Endodermal cell (in vitro differentiated cells): ENCODE measurements around the gene CLIC5. TPM values are rescaled to one million over a fixed set of nuclear protein-coding genes. Genes with fewer than 3 reads are reported as not detected.
A peak's percentile ranks its signal among the peaks of the same experiment; 100 is the strongest.

Experiments
- DNase-seq: peaks from one replicate; pipeline ENCODE4 v3.0.0-alpha.2; 2017
- H3K27ac ChIP-seq: 2 replicates; pipeline ENCODE4 v1.5.1; 2013; ENCODE audit warnings: mild to moderate bottlenecking, low read depth, low read length, moderate library complexity
- H3K27me3 ChIP-seq: 2 replicates; pipeline ENCODE4 v1.6.1; 2013; ENCODE audit warnings: mild to moderate bottlenecking, low read length, moderate library complexity; ENCODE audit not compliant: insufficient read depth, control insufficient read depth, poor library complexity, severe bottlenecking
- H3K36me3 ChIP-seq: 2 replicates; pipeline ENCODE4 v1.7.0; 2013; ENCODE audit warnings: mild to moderate bottlenecking, low read length, moderate library complexity; ENCODE audit not compliant: control insufficient read depth, insufficient read depth
- H3K4me1 ChIP-seq: one replicate; pipeline ENCODE4 v1.7.0; 2013; ENCODE audit warnings: low read length; ENCODE audit not compliant: control insufficient read depth, insufficient read depth
- H3K4me3 ChIP-seq: 2 replicates; pipeline ENCODE4 v1.5.1; 2013; ENCODE audit warnings: mild to moderate bottlenecking, low read length, moderate library complexity
- H3K9ac ChIP-seq: 2 replicates; pipeline ENCODE4 v1.6.1; 2013; ENCODE audit warnings: mild to moderate bottlenecking, low read length, moderate library complexity; ENCODE audit not compliant: poor library complexity, severe bottlenecking; ENCODE audit errors: extremely low read depth
- H3K9me3 ChIP-seq: 2 replicates; pipeline ENCODE4 v1.6.1; 2013; ENCODE audit warnings: mild to moderate bottlenecking, low read length, moderate library complexity; ENCODE audit not compliant: control insufficient read depth
- H3K27ac Mint-ChIP-seq: 2 replicates; pipeline ENCODE4 v1.8.0; 2020; ENCODE audit warnings: mixed read lengths
- H3K27me3 Mint-ChIP-seq: 2 replicates; pipeline ENCODE4 v1.8.0; 2021; ENCODE audit warnings: mild to moderate bottlenecking, mixed read lengths; ENCODE audit not compliant: insufficient read depth
- H3K36me3 Mint-ChIP-seq: 2 replicates; pipeline ENCODE4 v1.8.0; 2020; ENCODE audit warnings: low read depth, mixed read lengths
- H3K4me1 Mint-ChIP-seq: 2 replicates; pipeline ENCODE4 v1.8.0; 2020; ENCODE audit warnings: mixed read lengths
- H3K4me3 Mint-ChIP-seq: 2 replicates; pipeline ENCODE4 v1.8.0; 2020; ENCODE audit warnings: mild to moderate bottlenecking, moderate library complexity, mixed read lengths
- H3K9me3 Mint-ChIP-seq: 2 replicates; pipeline ENCODE4 v1.8.0; 2020; ENCODE audit warnings: mild to moderate bottlenecking, mixed read lengths
- CTCF ChIP-seq: fragments of 200-600 bp; sonication (generic); conservative IDR thresholded peaks from 2 replicates; pipeline ENCODE4 v1.5.0; 2021; ENCODE audit warnings: antibody characterized with exemption, mild to moderate bottlenecking
- WGBS, 2 experiments: methylation state at CpG; one replicate each; pipeline versions ENCODE4 v1.1.5 to v1.1.7; 2013; ENCODE audit warnings: missing lambda C conversion rate in 2 of 2, mixed read lengths in 1 of 2; ENCODE audit not compliant: insufficient coverage in 1 of 2, insufficient read length in 1 of 2; 5-methylcytosine and 5-hydroxymethylcytosine counted together
- total RNA-seq, 2 donors: library from RNA; stranded (reverse); fragmentation: NEBNext Ultra II Directional in 1 of 2; extraction: Animal tissue kit (Norgen Biotek cat#: 25700) in 1 of 2; gene quantifications; 2 replicates in 1 of 2; 3 replicates in 1 of 2; pipeline ENCODE4 v1.2.1, GENCODE V29; 2021

Gene CLIC5
- total RNA-seq, 2 donors from 2014 or later, result 0.11 TPM; not detected in 1

GRCh38 chr6:45966340-45966739 lies 49.3 kb downstream of the CLIC5 start:
- peak overlapping the region; percentile 12 for H3K4me3 ChIP-seq
- H3K27ac ChIP-seq, result no peak overlapping the region
- peaks cover 22% of the 10 kb centered on the region for H3K4me1 Mint-ChIP-seq
- H3K36me3 ChIP-seq, result no peaks in the 10 kb centered on the region
- no peaks in the 10 kb centered on the region for H3K9me3 Mint-ChIP-seq
- peak overlapping the region; percentile 42 for H3K27ac Mint-ChIP-seq
- H3K4me3 Mint-ChIP-seq, result no peak overlapping the region
- no peak overlapping the region for H3K9ac ChIP-seq
- H3K27me3 Mint-ChIP-seq, result no peaks in the 10 kb centered on the region
- H3K36me3 Mint-ChIP-seq, result no peaks in the 10 kb centered on the region
- 82 to 87% methylated on average over 3 to 4 of the region's 4 CpGs for WGBS, 2 experiments
- H3K27me3 ChIP-seq, result no peaks in the 10 kb centered on the region
- DNase-seq, result no peak
- H3K4me1 ChIP-seq, result peaks cover 11% of the 10 kb centered on the region
- H3K9me3 ChIP-seq, result peaks cover 8% of the 10 kb centered on the region
- TF ChIP-seq CTCF, result no peak

GRCh38 chr6:45965792-45966191 lies 49.9 kb downstream of the CLIC5 start:
- TF ChIP-seq CTCF, result no peak
- 80 to 89% methylated on average over 1 of the region's 1 CpG for WGBS, 2 experiments
- Mint-ChIP-seq H3K27ac (no peak overlapping the region), H3K9me3 (no peaks in the 10 kb centered on the region), H3K36me3 (no peaks in the 10 kb centered on the region), H3K27me3 (no peaks in the 10 kb centered on the region), H3K4me3 (no peak overlapping the region), H3K4me1 (peaks cover 22% of the 10 kb centered on the region)
- peaks cover 11% of the 10 kb centered on the region for H3K4me1 ChIP-seq
- H3K4me3 ChIP-seq, result no peak overlapping the region
- no peak overlapping the region for H3K9ac ChIP-seq
- H3K36me3 ChIP-seq, result no peaks in the 10 kb centered on the region
- DNase-seq, result no peak
- no peaks in the 10 kb centered on the region for H3K27me3 ChIP-seq
- peaks cover 8% of the 10 kb centered on the region for H3K9me3 ChIP-seq
- H3K27ac ChIP-seq, result no peak overlapping the region

GRCh38 chr6:45965007-45965406 lies 50.7 kb downstream of the CLIC5 start:
- Histone ChIP-seq H3K4me3 (no peak overlapping the region), H3K27me3 (no peaks in the 10 kb centered on the region), H3K4me1 (peaks cover 11% of the 10 kb centered on the region), H3K9ac (no peak overlapping the region), H3K36me3 (no peaks in the 10 kb centered on the region), H3K9me3 (peaks cover 8% of the 10 kb centered on the region), H3K27ac (no peak overlapping the region)
- Mint-ChIP-seq H3K9me3 (no peaks in the 10 kb centered on the region), H3K36me3 (no peaks in the 10 kb centered on the region), H3K4me1 (peaks cover 20% of the 10 kb centered on the region), H3K27ac (no peak overlapping the region), H3K4me3 (no peak overlapping the region), H3K27me3 (no peaks in the 10 kb centered on the region)
- 92 to 100% methylated on average over 1 of the region's 1 CpG for WGBS, 2 experiments
- no peak for TF ChIP-seq CTCF
- DNase-seq, result no peak
